ENCODE data around the gene ASCC3.
A peak's percentile ranks its signal among the peaks of the same experiment; 100 is the strongest.

Gene ASCC3

GRCh38 chr6:100487638-100488037, 393.5 kb downstream of the ASCC3 start:
- TF ChIP-seq CTCF (IDR thresholded peaks at IDR 0.05): no peak
- Mint-ChIP-seq H3K27ac (no peak overlapping the region), H3K36me3 (ENCODE audit: low read depth) (peaks cover 11% of the 10 kb centered on the region)

GRCh38 chr6:100485268-100485667, 395.9 kb downstream of the ASCC3 start:
- H3K9me3 Mint-ChIP-seq: peaks cover 8% of the 10 kb centered on the region
- peaks cover 7% of the 10 kb centered on the region for H3K36me3 Mint-ChIP-seq (ENCODE audit: low read depth)
- H3K4me3 Mint-ChIP-seq: no peak overlapping the region
- TF ChIP-seq CTCF (IDR thresholded peaks at IDR 0.05): no peak
- peaks cover 14% of the 10 kb centered on the region for H3K4me1 Mint-ChIP-seq
- H3K27me3 Mint-ChIP-seq (ENCODE audit: low read depth, poor library complexity): peaks cover 22% of the 10 kb centered on the region
- no peak for DNase-seq
- H3K27ac Mint-ChIP-seq: no peak overlapping the region

More at GRCh38 chr6:100487638-100488037, 393.5 kb downstream of the ASCC3 start:
- H3K27me3 Mint-ChIP-seq (ENCODE audit: low read depth, poor library complexity): peaks cover 12% of the 10 kb centered on the region
- peaks cover 19% of the 10 kb centered on the region for H3K9me3 Mint-ChIP-seq
- H3K4me1 Mint-ChIP-seq: peaks cover 29% of the 10 kb centered on the region
- DNase-seq: no peak
- H3K4me3 Mint-ChIP-seq: no peak overlapping the region

- Mint-ChIP-seq H3K36me3 (ENCODE audit: low read depth) (peaks cover 4% of the 10 kb centered on the region), H3K4me3 (no peak overlapping the region), H3K9me3 (peaks cover 3% of the 10 kb centered on the region), H3K27me3 (ENCODE audit: low read depth, poor library complexity) (peaks cover 22% of the 10 kb centered on the region), H3K4me1 (peaks cover 13% of the 10 kb centered on the region), H3K27ac (no peak overlapping the region)
- no peak for TF ChIP-seq CTCF (IDR thresholded peaks at IDR 0.05)
- no peak for DNase-seq
Measured at GRCh38 chr6:100484474-100484873, 396.7 kb downstream of the ASCC3 start.

DNA sequence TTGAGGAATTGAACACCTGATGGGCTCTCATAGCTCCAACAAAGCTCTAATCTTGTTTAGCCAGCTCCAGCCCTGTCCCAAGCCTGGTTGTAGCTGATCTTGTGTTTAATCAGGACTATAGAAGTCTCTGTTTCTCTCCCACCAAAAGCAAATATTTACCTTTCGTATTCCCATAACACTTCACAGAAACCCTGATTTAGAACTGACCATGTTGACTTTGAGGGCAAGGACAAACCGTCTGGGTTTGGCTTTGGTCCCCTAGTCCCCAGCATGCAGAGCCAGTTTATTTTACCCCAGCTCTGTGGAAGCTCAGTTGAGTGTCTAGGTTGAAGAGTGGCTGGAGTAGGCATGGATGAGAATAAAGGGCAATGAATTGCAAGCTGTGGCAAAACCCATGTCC, 398.4 kb downstream of the ASCC3 start:
- no peak for TF ChIP-seq CTCF (IDR thresholded peaks at IDR 0.05)
- peaks cover 16% of the 10 kb centered on the region for H3K4me1 Mint-ChIP-seq
- H3K9me3 Mint-ChIP-seq: no peaks in the 10 kb centered on the region
- no peaks in the 10 kb centered on the region for H3K36me3 Mint-ChIP-seq (ENCODE audit: low read depth)
- DNase-seq: no peak
- H3K4me3 Mint-ChIP-seq: no peak overlapping the region
- peaks cover 22% of the 10 kb centered on the region for H3K27me3 Mint-ChIP-seq (ENCODE audit: low read depth, poor library complexity)
- no peak overlapping the region for H3K27ac Mint-ChIP-seq

- Mint-ChIP-seq H3K9me3 (peaks cover 13% of the 10 kb centered on the region), H3K27me3 (ENCODE audit: low read depth, poor library complexity) (peaks cover 35% of the 10 kb centered on the region), H3K4me3 (no peak overlapping the region), H3K4me1 (peaks cover 11% of the 10 kb centered on the region), H3K36me3 (ENCODE audit: low read depth) (no peaks in the 10 kb centered on the region), H3K27ac (no peak overlapping the region)
- TF ChIP-seq CTCF (IDR thresholded peaks at IDR 0.05): peak; percentile 77
- no peak for DNase-seq
Measured at GRCh38 chr6:100479179-100480035, 401.7 kb downstream of the ASCC3 start.
